ENCODE measurements around the gene LRCH1.

LRCH1 gene

GRCh38 chr13:46633416-46633815 lies 80.4 kb downstream of the LRCH1 start:
- ChIA-PET POLR2A (interaction anchor here (0.6 kb wide), 1 partner anchor 49 kb away, joined by 3 read pairs; no protein-coding TSS in a partner anchor), CTCF (interaction anchor here (1.6 kb wide), 1 partner anchor 9 kb away, joined by 5 read pairs; no protein-coding TSS in a partner anchor)
- DNase-seq (ENCODE audit: low read depth, low spot score): peak; percentile 42
- no peak for TF ChIP-seq CTCF (IDR thresholded peaks at IDR 0.05; ENCODE audit: insufficient read depth, low read length, missing control alignments)
- H3K4me3 ChIP-seq (ENCODE audit: low read depth, low read length): no peak overlapping the region

- ChIA-PET POLR2A (no interaction called here), CTCF (no interaction called here)
- DNase-seq (ENCODE audit: low read depth, low spot score): no peak
- TF ChIP-seq CTCF (IDR thresholded peaks at IDR 0.05; ENCODE audit: insufficient read depth, low read length, missing control alignments): no peak
- H3K4me3 ChIP-seq (ENCODE audit: low read depth, low read length): no peak overlapping the region
These were observed 83.5 kb downstream of the LRCH1 start for GRCh38 chr13:46636451-46636850.

- H3K4me3 ChIP-seq (ENCODE audit: low read depth, low read length): no peak overlapping the region
- POLR2A ChIA-PET: no interaction called here
- TF ChIP-seq CTCF (IDR thresholded peaks at IDR 0.05; ENCODE audit: insufficient read depth, low read length, missing control alignments): no peak
- CTCF ChIA-PET: no interaction called here
- no peak for DNase-seq (ENCODE audit: low read depth, low spot score)
These were observed 84.2 kb downstream of the LRCH1 start for GRCh38 chr13:46637213-46637612.

GRCh38 chr13:46638262-46638661 lies 85.3 kb downstream of the LRCH1 start:
- DNase-seq (ENCODE audit: low read depth, low spot score): no peak

GRCh38 chr13:46639033-46639981 lies 86.3 kb downstream of the LRCH1 start:
- DNase-seq (ENCODE audit: low read depth, low spot score): no peak
- no peak for TF ChIP-seq CTCF (IDR thresholded peaks at IDR 0.05; ENCODE audit: insufficient read depth, low read length, missing control alignments)
- CTCF ChIA-PET: interaction anchor here (0.7 kb wide), 2 partner anchors 44 to 84 kb away, joined by 3 read pairs; no protein-coding TSS in a partner anchor
- no peak overlapping the region for H3K4me3 ChIP-seq (ENCODE audit: low read depth, low read length)
- POLR2A ChIA-PET: no interaction called here

More at GRCh38 chr13:46638262-46638661, 85.3 kb downstream of the LRCH1 start:
- CTCF ChIA-PET: no interaction called here
- TF ChIP-seq CTCF (IDR thresholded peaks at IDR 0.05; ENCODE audit: insufficient read depth, low read length, missing control alignments): no peak
- POLR2A ChIA-PET: no interaction called here
- no peak overlapping the region for H3K4me3 ChIP-seq (ENCODE audit: low read depth, low read length)

GRCh38 chr13:46640843-46641242 lies 87.9 kb downstream of the LRCH1 start:
- H3K4me3 ChIP-seq (ENCODE audit: low read depth, low read length): no peak overlapping the region
- POLR2A ChIA-PET: no interaction called here
- DNase-seq (ENCODE audit: low read depth, low spot score): no peak
- CTCF ChIA-PET: no interaction called here
- no peak for TF ChIP-seq CTCF (IDR thresholded peaks at IDR 0.05; ENCODE audit: insufficient read depth, low read length, missing control alignments)

Data from AG04449 (cell line).